ENCODE results near the gene NRIP3. TPM values are rescaled to one million over a fixed set of nuclear protein-coding genes. Genes with fewer than 3 reads are reported as not detected.
"Not testable (repeated sequence)": the region's sequence is repeated elsewhere in the genome, so short reads cannot be mapped to it uniquely, and the experiment has no call there.

The NRIP3 gene
- total RNA-seq, 1 donor from 2014 or later = 0.62 TPM

GRCh38 chr11:9019861-9020260 lies 16.1 kb upstream of the NRIP3 start:
- ATAC-seq = no peak
- no peak for DNase-seq (ENCODE audit: low spot score)
- intact Hi-C loops (cut with DNase I) = no loop called here

GRCh38 chr11:9017773-9018172 lies 14.0 kb upstream of the NRIP3 start:
- intact Hi-C loops (cut with DNase I) = no loop called here
- peak; percentile 81 for ATAC-seq
- peak; percentile 71 for DNase-seq (ENCODE audit: low spot score)

- DNase-seq (ENCODE audit: low spot score) (no peak), ATAC-seq (no peak)
- intact Hi-C loops (cut with DNase I) = no loop called here
Measured at GRCh38 chr11:9016916-9017642, 13.3 kb upstream of the NRIP3 start.

- DNase-seq (ENCODE audit: low spot score) = peak; percentile 71
- intact Hi-C loops (cut with DNase I) = no loop called here
- ATAC-seq = peak; percentile 88
Measured at GRCh38 chr11:9015677-9016076, 11.9 kb upstream of the NRIP3 start.

- ATAC-seq (no peak), DNase-seq (ENCODE audit: low spot score) (no peak)
- intact Hi-C loops (cut with DNase I) = no loop called here
Measured at GRCh38 chr11:9014826-9015225, 11.0 kb upstream of the NRIP3 start.

GRCh38 chr11:9013373-9013772 lies 9.6 kb upstream of the NRIP3 start:
- DNase-seq (ENCODE audit: low spot score) = no peak
- no peak for ATAC-seq
- intact Hi-C loops (cut with DNase I) = no loop called here

GRCh38 chr11:9009538-9009937 lies 5.7 kb upstream of the NRIP3 start:
- intact Hi-C loops (cut with DNase I) = not testable (repeated sequence)

GRCh38 chr11:9008661-9009060 lies 4.9 kb upstream of the NRIP3 start:
- intact Hi-C loops (cut with DNase I) = no loop called here
- no peak for DNase-seq (ENCODE audit: low spot score)
- ATAC-seq = no peak

More at GRCh38 chr11:9009538-9009937, 5.7 kb upstream of the NRIP3 start:
- ATAC-seq; DNase-seq (ENCODE audit: low spot score): not testable (repeated sequence)

GRCh38 chr11:9008011-9008550 lies 4.3 kb upstream of the NRIP3 start:
- ATAC-seq = no peak
- DNase-seq (ENCODE audit: low spot score) = no peak
- intact Hi-C loops (cut with DNase I) = no loop called here

GRCh38 chr11:9005087-9005486 lies 1.3 kb upstream of the NRIP3 start:
- no peak for DNase-seq (ENCODE audit: low spot score)
- ATAC-seq = no peak
- intact Hi-C loops (cut with DNase I) = no loop called here

GRCh38 chr11:9004183-9004926 lies 554 bp upstream of the NRIP3 start:
- ATAC-seq (no peak), DNase-seq (ENCODE audit: low spot score) (peak; percentile 68)
- intact Hi-C loops (cut with DNase I) = no loop called here

GRCh38 chr11:9002920-9003572 lies 755 bp downstream of the NRIP3 start:
- intact Hi-C loops (cut with DNase I) = no loop called here
- ATAC-seq (no peak), DNase-seq (ENCODE audit: low spot score) (no peak)

GRCh38 chr11:9001736-9002135 lies 2.1 kb downstream of the NRIP3 start:
- intact Hi-C loops (cut with DNase I) = no loop called here
- ATAC-seq (no peak), DNase-seq (ENCODE audit: low spot score) (no peak)

- intact Hi-C loops (cut with DNase I) = no loop called here
- ATAC-seq = no peak
Measured at GRCh38 chr11:8998017-8998416, 5.8 kb downstream of the NRIP3 start.

GRCh38 chr11:8997451-8997850 lies 6.3 kb downstream of the NRIP3 start:
- DNase-seq (ENCODE audit: low spot score) (no peak), ATAC-seq (no peak)
- intact Hi-C loops (cut with DNase I) = no loop called here

More at GRCh38 chr11:8998017-8998416, 5.8 kb downstream of the NRIP3 start:
- DNase-seq (ENCODE audit: low spot score) = no peak

GRCh38 chr11:8989453-8989852 lies 14.3 kb downstream of the NRIP3 start:
- DNase-seq (ENCODE audit: low spot score) = no peak
- no peak for ATAC-seq

GRCh38 chr11:8988329-8989234 lies 15.2 kb downstream of the NRIP3 start:
- DNase-seq (ENCODE audit: low spot score) = no peak
- no peak for ATAC-seq
- intact Hi-C loops (cut with DNase I) = no loop called here

More at GRCh38 chr11:8989453-8989852, 14.3 kb downstream of the NRIP3 start:
- intact Hi-C loops (cut with DNase I) = no loop called here

- DNase-seq (ENCODE audit: low spot score) = no peak
- intact Hi-C loops (cut with DNase I) = no loop called here
- ATAC-seq = no peak
Measured at GRCh38 chr11:8987446-8987845, 16.4 kb downstream of the NRIP3 start.

GRCh38 chr11:8986772-8987171 lies 17.0 kb downstream of the NRIP3 start:
- DNase-seq (ENCODE audit: low spot score); ATAC-seq; intact Hi-C loops (cut with DNase I): not testable (repeated sequence)
